GM13976 (cell line): ENCODE data around the gene ACTN2.

Experiments
- DNase-seq: peaks from one replicate; pipeline ENCODE4 v3.0.0; 2012; ENCODE audit warnings: low spot score
- in situ Hi-C: fragments of 300-500 bp; cut with MboI; formaldehyde crosslinking; loops from one replicate; pipeline ENCODE4 v1.12.0; 2022; ENCODE audit warnings: low sequenced_read_pairs, mixed read lengths, inconsistent platforms; ENCODE audit not compliant: unreplicated experiment
- TF ChIP-seq, protein P1 (sequence below): IDR thresholded peaks from 2 replicates; pipeline ENCODE4 v1.5.1; 2012; ENCODE audit warnings: borderline replicate concordance, mild to moderate bottlenecking; ENCODE audit not compliant: insufficient read depth; ENCODE audit errors: extremely low read depth, missing control alignments, control extremely low read depth

The ACTN2 gene

DNA sequence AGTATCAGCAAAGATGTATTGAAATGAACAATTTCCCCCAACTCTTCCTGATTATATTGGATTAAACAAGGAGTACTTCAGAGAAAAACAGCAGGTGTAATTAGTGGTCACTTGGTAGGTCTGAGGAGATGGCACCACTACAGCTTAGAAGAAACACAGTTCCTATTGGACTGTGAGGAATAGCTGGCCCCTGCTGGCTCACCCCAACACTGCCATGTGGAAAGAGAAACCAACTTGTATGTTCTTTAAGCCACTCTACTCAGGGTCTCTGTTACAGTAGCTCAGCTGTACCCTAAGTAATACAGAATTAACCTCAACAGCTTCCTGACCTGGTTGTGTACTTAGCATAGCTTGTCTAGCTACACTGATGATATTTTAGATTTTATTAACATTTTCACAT lies 82.3 kb downstream of the ACTN2 start:
- TF ChIP-seq, protein P1, sequence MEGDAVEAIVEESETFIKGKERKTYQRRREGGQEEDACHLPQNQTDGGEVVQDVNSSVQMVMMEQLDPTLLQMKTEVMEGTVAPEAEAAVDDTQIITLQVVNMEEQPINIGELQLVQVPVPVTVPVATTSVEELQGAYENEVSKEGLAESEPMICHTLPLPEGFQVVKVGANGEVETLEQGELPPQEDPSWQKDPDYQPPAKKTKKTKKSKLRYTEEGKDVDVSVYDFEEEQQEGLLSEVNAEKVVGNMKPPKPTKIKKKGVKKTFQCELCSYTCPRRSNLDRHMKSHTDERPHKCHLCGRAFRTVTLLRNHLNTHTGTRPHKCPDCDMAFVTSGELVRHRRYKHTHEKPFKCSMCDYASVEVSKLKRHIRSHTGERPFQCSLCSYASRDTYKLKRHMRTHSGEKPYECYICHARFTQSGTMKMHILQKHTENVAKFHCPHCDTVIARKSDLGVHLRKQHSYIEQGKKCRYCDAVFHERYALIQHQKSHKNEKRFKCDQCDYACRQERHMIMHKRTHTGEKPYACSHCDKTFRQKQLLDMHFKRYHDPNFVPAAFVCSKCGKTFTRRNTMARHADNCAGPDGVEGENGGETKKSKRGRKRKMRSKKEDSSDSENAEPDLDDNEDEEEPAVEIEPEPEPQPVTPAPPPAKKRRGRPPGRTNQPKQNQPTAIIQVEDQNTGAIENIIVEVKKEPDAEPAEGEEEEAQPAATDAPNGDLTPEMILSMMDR: no peak
- no peak for DNase-seq
- in situ Hi-C loops: no loop called here

DNA sequence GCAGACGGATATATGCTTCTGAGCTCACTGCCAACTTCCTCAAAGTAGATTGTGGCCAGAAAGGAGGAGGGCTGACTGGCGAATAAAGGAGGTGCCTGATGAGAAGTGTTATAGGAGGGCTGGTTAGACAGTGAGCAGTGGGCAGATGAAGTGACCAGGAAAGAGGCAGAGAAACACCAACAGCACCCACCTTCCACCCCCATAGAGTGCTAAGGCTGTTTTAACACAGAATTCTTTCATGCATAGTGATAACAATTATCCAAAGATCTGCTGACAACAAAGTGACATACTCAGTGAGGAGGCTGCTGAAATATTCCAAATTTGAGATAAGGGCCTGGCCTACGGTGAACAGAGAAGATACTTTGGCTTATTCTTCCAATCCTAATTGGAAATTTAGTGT lies 87.6 kb downstream of the ACTN2 start:
- TF ChIP-seq, protein P1: no peak
- in situ Hi-C loops: no loop called here
- no peak for DNase-seq

DNA sequence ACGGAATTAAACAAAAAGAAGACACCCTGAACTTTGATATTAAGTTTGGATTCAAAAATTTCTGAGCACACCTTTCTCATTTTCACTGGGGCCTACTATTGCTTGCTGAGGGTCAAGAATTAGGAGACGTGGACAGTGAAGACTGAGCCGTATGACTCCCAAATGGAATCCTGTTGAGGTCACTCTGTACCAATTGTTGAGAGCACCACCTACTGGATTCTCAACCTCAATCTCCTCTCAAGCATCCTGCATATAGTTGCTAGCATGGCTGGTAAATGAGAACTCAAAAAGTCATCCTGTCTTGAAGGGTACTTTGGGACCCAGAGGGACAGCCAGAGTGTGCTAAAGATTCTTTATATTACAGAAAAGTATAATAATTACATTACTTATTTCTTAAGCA lies 88.6 kb downstream of the ACTN2 start:
- TF ChIP-seq, protein P1: no peak
- DNase-seq: no peak
- in situ Hi-C loops: no loop called here

DNA sequence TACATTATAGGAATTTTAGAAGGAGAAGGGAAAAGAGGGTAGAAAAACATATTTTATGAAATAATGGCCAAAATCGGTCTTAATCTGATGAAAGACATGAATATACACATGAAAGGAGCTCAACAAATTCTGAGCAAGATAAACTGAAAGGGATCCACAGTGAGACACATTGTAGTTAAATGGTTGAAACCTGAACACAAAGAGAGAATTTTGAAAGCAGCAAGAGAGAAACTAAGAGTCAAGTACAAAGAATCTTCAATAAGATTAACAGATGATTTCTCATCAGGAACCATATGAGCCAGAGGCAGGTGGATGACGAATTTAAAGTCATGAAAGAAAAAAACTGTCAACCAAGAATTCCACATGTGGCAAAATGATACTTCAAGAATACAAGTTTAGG lies 93.0 kb downstream of the ACTN2 start:
- TF ChIP-seq, protein P1: no peak
- in situ Hi-C loops: no loop called here
- DNase-seq: no peak

DNA sequence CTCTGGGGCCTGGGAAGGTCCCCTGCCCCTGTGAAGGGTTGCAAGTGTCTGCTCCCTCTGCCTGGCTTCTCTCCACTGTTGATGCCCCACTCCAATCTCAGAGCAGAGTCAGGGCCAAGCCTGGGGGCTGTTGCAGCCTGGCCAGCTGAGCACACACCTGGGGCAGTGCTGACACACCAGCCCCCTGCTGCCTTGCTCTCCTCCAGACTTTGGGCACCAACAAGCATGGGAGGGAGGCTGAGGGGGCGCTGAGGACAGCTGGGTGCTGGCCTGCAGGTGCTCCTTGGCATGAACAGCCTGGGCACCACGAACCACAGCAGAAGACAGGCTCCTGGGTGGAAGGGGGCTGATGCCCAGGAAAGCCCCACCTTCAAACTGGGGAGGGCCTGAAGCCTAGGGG lies 99.2 kb downstream of the ACTN2 start:
- in situ Hi-C loops: no loop called here
- no peak for DNase-seq
- TF ChIP-seq, protein P1: no peak

DNA sequence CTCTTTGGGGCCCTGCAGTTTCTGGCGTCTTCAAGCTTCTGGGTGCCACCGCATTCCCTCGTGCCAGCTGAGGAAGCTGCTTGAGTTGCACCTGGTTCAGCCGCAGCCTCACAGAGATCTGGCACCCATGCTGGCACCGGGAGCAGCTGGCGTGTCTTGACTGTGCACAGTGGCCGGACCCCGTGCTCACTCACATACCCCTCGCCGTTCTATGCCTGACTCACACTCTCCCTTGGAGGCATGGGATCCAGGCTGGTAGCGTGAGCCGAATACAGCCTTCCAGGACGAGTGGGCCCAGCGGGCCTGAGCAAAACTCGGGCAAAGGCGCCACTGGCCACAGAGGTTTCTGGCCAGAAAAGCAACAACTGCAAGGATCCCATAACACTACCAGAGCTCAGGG lies 100.2 kb downstream of the ACTN2 start:
- in situ Hi-C loops: no loop called here
- TF ChIP-seq, protein P1: no peak
- no peak for DNase-seq

DNA sequence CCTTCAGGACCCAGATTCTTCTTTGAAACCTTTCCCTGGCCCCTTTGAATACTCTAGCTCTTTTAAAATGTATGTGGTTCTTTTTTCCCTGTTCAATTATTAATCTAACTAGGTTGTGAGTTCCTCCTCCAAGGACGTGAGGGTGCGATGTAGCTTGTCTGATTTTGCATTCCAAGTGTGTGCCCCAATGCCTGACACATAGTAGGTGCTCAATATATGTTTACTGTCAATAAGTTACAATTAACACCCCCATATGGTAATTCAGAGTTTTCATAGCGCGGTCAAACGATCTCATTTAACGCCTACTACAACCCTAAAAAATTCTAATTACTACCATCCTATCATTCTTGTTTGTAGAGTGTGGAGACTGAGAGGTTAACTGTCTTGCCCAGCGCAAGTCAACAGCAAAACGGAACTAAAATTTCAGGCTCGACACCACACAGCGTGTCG lies 108.3 kb downstream of the ACTN2 start:
- TF ChIP-seq, protein P1: no peak
- no peak for DNase-seq
- in situ Hi-C loops: no loop called here
